Ascending aorta (tissue), 2 donors: ENCODE results near the gene P2RY11. TPM values are rescaled to one million over a fixed set of nuclear protein-coding genes. Genes with fewer than 3 reads are reported as not detected.

Experiments
- DNase-seq, 2 donors: peaks; one replicate each; pipeline ENCODE4 v3.0.0-alpha.2; 2019; ENCODE audit warnings: low spot score in 2 of 2
- H3K27ac ChIP-seq, 2 donors: fragments of 200-600 bp; sonication (generic); one replicate each; pipeline ENCODE4 v1.5.1; 2016 to 2017; ENCODE audit warnings: mild to moderate bottlenecking in 1 of 2
- H3K27me3 ChIP-seq: fragments of 200-600 bp; sonication (generic); one replicate; pipeline ENCODE4 v1.5.1; 2017
- H3K36me3 ChIP-seq, 2 donors: fragments of 200-600 bp; sonication (generic); one replicate each; pipeline ENCODE4 v1.5.1; 2016
- H3K4me1 ChIP-seq, 2 donors: fragments of 200-600 bp; sonication (generic); one replicate each; pipeline ENCODE4 v1.5.1; 2016 to 2017; ENCODE audit warnings: mild to moderate bottlenecking in 1 of 2
- H3K4me3 ChIP-seq, 2 donors: fragments of 200-600 bp; sonication (generic); one replicate each; pipeline ENCODE4 v1.5.1; 2016 to 2017; ENCODE audit warnings: mild to moderate bottlenecking in 1 of 2
- H3K9me3 ChIP-seq, 2 donors: fragments of 200-600 bp; sonication (generic); one replicate each; pipeline ENCODE4 v1.5.1; 2016
- CTCF ChIP-seq, 3 experiments: fragments of 200-600 bp in 2 of 3; fragments of 450-650 bp in 1 of 3; sonication (generic) in 2 of 3; IDR thresholded peaks; one replicate each; pipeline ENCODE4 v1.5.1; 2016 to 2019; ENCODE audit warnings: antibody characterized with exemption in 3 of 3, mild to moderate bottlenecking in 1 of 3, moderate library complexity in 1 of 3
- intact Hi-C: fragments of 100-400 bp; cut with DNase I; formaldehyde crosslinking; loops from one replicate; pipeline ENCODE4 v1.15.1; 2023
- total RNA-seq: library from RNA; depleted of rRNA; stranded (reverse); fragments of >200 nt; gene quantifications from one replicate; pipeline ENCODE4 v1.1.0, GENCODE V29; 2016

P2RY11 gene
- total RNA-seq, 1 donor from 2014 or later = 10.5 TPM

DNA sequence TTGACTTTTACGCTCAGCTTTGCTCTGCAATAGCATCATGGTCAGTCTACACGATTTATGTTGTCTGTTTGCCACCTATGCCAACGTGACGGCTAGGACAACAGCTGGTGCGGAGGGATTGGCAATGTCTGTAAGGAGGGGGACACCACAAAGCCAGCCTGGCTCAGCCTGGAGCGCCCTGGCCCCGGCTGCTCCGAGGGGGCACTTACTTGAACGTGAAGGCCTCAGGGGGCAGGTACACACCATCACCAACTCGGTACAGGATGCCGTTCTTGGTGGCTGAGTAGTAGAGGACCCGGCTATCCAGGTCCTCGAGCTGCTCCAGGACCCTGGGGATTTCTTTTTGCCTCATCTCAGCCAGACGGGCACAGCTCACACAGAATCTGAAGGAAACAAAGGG, 34.6 kb downstream of the P2RY11 start:
- no peak for TF ChIP-seq CTCF (IDR thresholded peaks at IDR 0.05)
- Histone ChIP-seq H3K36me3 (peaks cover 79 to 94% of the 10 kb centered on the region in 2 donors), H3K9me3 (no peaks in the 10 kb centered on the region), H3K27me3 (no peaks in the 10 kb centered on the region), H3K4me1 (no peaks in the 10 kb centered on the region), H3K4me3 (no peak overlapping the region), H3K27ac (no peak overlapping the region)
- DNase-seq = no peak
- intact Hi-C loops = no loop called here

DNA sequence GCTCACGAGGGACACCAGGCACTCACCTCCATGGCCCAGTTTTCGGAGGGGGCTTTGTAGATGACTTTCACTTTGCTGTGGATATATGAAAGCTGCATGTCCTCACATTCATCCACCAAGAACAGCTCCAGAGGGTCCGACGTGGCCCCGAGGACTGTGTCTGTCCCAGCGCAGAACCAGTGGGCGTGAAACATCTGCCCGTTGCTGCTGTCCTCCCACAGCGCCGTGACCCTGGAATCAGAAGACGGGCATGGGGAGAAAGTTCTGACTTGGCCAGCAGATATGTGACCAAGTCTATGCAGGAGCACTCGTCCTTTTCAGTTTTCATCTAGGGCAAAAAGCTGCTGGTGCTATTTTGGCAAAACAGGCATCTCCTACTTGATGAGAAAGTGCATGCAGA, 37.9 kb downstream of the P2RY11 start:
- Histone ChIP-seq H3K27ac (no peak overlapping the region), H3K36me3 (peaks cover 62 to 91% of the 10 kb centered on the region in 2 donors), H3K4me3 (no peak overlapping the region), H3K27me3 (no peaks in the 10 kb centered on the region), H3K4me1 (no peaks in the 10 kb centered on the region), H3K9me3 (no peaks in the 10 kb centered on the region)
- TF ChIP-seq CTCF (IDR thresholded peaks at IDR 0.05) = no peak
- intact Hi-C loops = no loop called here
- DNase-seq = no peak

DNA sequence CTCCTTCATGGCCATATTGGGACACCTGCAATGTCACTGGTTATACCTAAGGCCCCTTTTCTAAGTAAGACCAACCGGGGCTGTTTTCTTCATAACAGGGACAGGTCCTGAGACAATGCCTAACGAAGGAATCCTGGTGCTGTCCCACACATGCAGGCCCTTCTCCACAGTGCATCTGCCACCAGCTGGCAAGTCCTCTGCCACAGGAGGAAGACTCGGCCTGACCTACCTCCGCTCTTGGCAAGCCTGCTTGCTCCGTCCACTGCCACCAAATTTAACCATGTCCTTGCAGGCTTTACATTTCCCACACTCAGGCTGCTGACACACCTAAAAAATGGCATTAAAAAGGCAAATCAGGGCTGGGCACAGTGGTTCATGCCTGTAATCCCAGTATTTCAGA, 40.0 kb downstream of the P2RY11 start:
- no peak for TF ChIP-seq CTCF (IDR thresholded peaks at IDR 0.05)
- H3K36me3 ChIP-seq = peaks cover 56 to 91% of the 10 kb centered on the region in 2 donors
- H3K4me1 ChIP-seq = no peaks in the 10 kb centered on the region
- no peaks in the 10 kb centered on the region for H3K27me3 ChIP-seq
- H3K27ac ChIP-seq = no peak overlapping the region
- DNase-seq = no peak
- intact Hi-C loops = no loop called here
- no peaks in the 10 kb centered on the region for H3K9me3 ChIP-seq
- no peak overlapping the region for H3K4me3 ChIP-seq

- no peaks in the 10 kb centered on the region for H3K9me3 ChIP-seq
- no peak overlapping the region for H3K27ac ChIP-seq
- no peak for TF ChIP-seq CTCF (IDR thresholded peaks at IDR 0.05)
- H3K4me3 ChIP-seq = no peak overlapping the region
- no peak for DNase-seq
- peaks cover 58 to 86% of the 10 kb centered on the region in 2 donors for H3K36me3 ChIP-seq
- no peaks in the 10 kb centered on the region for H3K27me3 ChIP-seq
- intact Hi-C loops = no loop called here
- H3K4me1 ChIP-seq = no peaks in the 10 kb centered on the region
These were observed 40.6 kb downstream of the P2RY11 start for GRCh38 chr19:10152100-10152499.

- no peak for TF ChIP-seq CTCF (IDR thresholded peaks at IDR 0.05)
- H3K4me3 ChIP-seq = no peak overlapping the region
- no peak overlapping the region for H3K27ac ChIP-seq
- intact Hi-C loops = no loop called here
- H3K27me3 ChIP-seq = no peaks in the 10 kb centered on the region
- DNase-seq = no peak
- peaks cover 68 to 86% of the 10 kb centered on the region in 2 donors for H3K36me3 ChIP-seq
- no peaks in the 10 kb centered on the region for H3K9me3 ChIP-seq
- H3K4me1 ChIP-seq = no peaks in the 10 kb centered on the region
These were observed 44.3 kb downstream of the P2RY11 start for GRCh38 chr19:10155839-10156238.

DNA sequence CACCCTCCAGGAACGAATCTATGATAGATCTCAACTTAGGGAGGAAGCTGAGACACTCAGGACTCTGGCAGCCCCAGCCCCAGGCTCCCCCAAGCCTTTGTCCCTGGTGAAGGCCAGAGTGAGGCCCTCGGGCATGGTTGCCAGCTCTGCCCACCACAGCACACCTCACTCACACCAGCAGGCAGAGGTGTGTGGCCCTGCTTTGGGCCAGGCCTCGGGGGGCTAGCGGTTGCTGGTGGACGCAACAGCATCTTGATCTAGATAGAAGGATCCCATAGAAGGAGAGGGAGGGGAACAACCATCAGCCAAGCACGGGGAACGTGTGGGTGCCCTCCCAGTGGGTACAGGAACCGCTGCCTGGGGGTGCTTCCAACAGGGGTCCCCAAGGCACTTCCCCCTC, 46.6 kb downstream of the P2RY11 start:
- no peaks in the 10 kb centered on the region for H3K4me1 ChIP-seq
- intact Hi-C loops = no loop called here
- H3K4me3 ChIP-seq = no peak overlapping the region
- no peak for DNase-seq
- peaks cover 66 to 87% of the 10 kb centered on the region in 2 donors for H3K36me3 ChIP-seq
- H3K9me3 ChIP-seq = no peaks in the 10 kb centered on the region
- no peak for TF ChIP-seq CTCF (IDR thresholded peaks at IDR 0.05)
- H3K27ac ChIP-seq = no peak overlapping the region
- H3K27me3 ChIP-seq = no peaks in the 10 kb centered on the region
